AG04449 (cell line): ENCODE data around the gene TRPM1.

Experiments
- CTCF ChIA-PET: fragments of 350-600 bp; formaldehyde crosslinking; extraction: SDS; loops from one replicate; lab custom pipeline; 2021; ENCODE audit warnings: antibody characterized with exemption; lab: Yijun Ruan, JAX
- POLR2A ChIA-PET: fragments of 400-600, 350-600 bp; formaldehyde crosslinking; extraction: SDS; loops from one replicate; lab custom pipeline; 2020; ENCODE audit warnings: antibody characterized with exemption, inconsistent platforms; lab: Yijun Ruan, JAX
- DNase-seq: peaks from one replicate; pipeline ENCODE4 v3.0.0-alpha.2; 2010; ENCODE audit warnings: low read depth, low spot score
- H3K4me3 ChIP-seq: 2 replicates; pipeline ENCODE4 v1.5.1; 2011; ENCODE audit warnings: low read depth, mild to moderate bottlenecking, control low read depth, low read length
- CTCF ChIP-seq: IDR thresholded peaks from one replicate; pipeline ENCODE4 v1.5.1; 2011; ENCODE audit warnings: mild to moderate bottlenecking, moderate library complexity, low read length, control low read depth, inconsistent platforms; ENCODE audit not compliant: insufficient read depth; ENCODE audit errors: missing control alignments

Gene TRPM1

DNA sequence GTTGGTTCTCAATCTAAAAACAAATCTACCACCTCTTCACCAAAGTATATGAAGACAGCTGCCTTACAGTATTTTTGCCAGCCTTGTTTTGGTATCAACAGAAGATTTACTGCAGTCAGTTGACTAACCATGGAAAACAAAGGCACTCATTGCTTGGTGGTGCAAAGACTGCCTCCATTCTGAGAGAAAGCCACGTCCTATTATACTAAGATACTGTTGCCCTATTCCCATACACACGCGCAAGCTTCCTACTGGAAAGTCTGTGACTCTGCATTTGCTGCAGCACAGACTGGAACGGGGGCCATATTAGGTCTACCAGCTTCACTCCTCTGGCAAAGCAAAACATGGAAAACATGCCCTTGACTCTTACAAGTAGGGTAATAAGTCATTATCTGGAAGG is 128.1 kb downstream of the TRPM1 start:
- H3K4me3 ChIP-seq, result no peak overlapping the region
- CTCF ChIA-PET, result interaction anchor here (0.9 to 1.3 kb wide), 4 partner anchors 9 to 156 kb away, joined by 3 to 5 read pairs (median 4); no protein-coding TSS in a partner anchor

DNA sequence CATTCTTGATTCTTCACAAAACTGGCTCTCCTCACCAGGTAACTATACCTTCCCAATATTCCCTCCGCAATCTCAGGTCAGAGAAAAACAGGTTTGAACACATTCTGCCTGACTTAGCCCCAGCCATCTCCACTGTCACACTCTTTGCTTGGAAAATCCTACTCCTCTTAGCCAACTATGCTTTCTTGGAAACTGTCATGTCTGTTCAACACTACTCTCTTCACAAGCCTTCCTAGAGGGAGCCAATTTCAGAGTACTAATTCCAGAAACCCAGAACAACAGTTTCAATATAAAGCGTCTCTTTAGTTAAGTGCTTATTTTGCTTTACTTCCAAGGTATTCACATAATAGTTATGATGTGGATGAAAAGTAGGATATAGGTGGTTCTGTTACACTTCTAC is 131.8 kb downstream of the TRPM1 start:
- CTCF ChIA-PET, result no interaction called here
- H3K4me3 ChIP-seq, result no peak overlapping the region
- no peak for TF ChIP-seq CTCF
- POLR2A ChIA-PET, result no interaction called here
- DNase-seq, result no peak

More for the DNA sequence above, 128.1 kb downstream of the TRPM1 start:
- no peak for DNase-seq
- no peak for TF ChIP-seq CTCF
- POLR2A ChIA-PET, result interaction anchor here (1.2 kb wide), 1 partner anchor 12 kb away, joined by 3 read pairs; no protein-coding TSS in a partner anchor

DNA sequence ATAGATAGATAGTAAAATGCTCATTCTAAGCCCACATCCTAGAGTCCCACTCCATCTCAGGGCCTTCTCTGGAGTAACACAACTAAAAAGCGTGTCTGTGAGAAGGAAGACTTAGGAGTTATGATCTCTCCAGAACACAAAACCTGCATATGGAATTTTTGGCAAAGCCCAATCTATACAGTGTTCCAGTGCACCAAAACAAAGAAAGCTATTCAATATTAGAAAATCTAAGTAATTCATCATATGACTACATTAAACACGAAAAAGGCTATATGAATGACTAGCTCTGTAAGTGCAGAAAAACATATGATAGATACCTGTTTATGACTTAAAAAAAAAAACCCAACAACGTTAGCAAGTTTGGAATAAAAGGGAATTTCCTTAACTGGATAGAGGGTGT is 137.8 kb downstream of the TRPM1 start:
- no peak for TF ChIP-seq CTCF
- ChIA-PET CTCF (interaction anchor here (1.0 to 2.4 kb wide), 4 partner anchors 9 to 168 kb away, joined by 3 to 9 read pairs (median 5); no protein-coding TSS in a partner anchor), POLR2A (no interaction called here)
- no peak for DNase-seq
- no peak overlapping the region for H3K4me3 ChIP-seq

DNA sequence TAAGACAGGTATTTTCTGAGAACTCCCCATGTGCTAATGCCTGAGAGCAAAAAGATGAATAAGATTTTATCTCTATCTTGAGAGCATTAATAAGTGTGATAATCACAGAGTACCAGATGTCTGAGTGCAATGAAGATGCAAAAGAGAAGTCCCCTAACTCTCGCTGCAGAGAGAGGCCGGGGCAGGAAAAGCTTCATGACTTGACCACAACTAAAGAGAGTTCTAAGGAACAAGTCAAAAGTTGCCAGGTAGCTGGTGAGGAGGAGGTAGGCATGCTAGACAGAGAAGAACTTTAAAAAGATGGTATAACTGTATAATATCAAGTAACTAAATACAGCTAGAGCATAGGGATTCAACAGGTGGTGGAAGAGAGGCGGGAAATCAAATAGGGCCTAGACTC is 138.9 kb downstream of the TRPM1 start:
- no peak for TF ChIP-seq CTCF
- ChIA-PET POLR2A (interaction anchor here (0.7 kb wide), 1 partner anchor 150 kb away, joined by 3 read pairs; no protein-coding TSS in a partner anchor), CTCF (interaction anchor here (0.7 to 1.8 kb wide), 2 partner anchors 15 to 169 kb away, joined by 3 to 5 read pairs; no protein-coding TSS in a partner anchor)
- H3K4me3 ChIP-seq, result no peak overlapping the region
- no peak for DNase-seq

- ChIA-PET POLR2A (no interaction called here), CTCF (interaction anchor here (1.8 kb wide), 1 partner anchor 169 kb away, joined by 5 read pairs; no protein-coding TSS in a partner anchor)
- TF ChIP-seq CTCF, result no peak
- no peak for DNase-seq
- no peak overlapping the region for H3K4me3 ChIP-seq
Observed at GRCh38 chr15:30962079-30962478, 139.4 kb downstream of the TRPM1 start.

DNA sequence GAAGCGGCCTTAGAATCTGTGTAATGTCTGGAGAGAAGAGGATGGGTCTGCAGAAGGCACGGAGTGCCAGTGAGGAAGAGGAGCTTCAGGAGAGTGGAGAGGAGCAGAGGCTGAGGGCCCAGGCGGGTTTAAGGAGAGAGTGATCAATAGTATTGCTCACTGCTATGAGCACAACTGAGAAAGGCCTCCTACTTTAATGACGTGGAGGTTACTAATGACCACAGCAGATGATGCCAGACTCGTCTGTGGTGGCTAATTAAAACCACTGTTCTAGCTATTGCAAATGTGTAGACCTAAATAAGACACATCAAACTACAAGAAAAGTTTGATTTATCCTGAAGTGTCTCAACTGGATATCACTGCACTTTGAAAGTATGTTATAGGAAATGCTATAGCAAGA is 143.3 kb downstream of the TRPM1 start:
- ChIA-PET CTCF (interaction anchor here (1.0 to 1.1 kb wide), 2 partner anchors 22 to 171 kb away, joined by 3 read pairs; no protein-coding TSS in a partner anchor), POLR2A (no interaction called here)
- no peak for TF ChIP-seq CTCF
- DNase-seq, result no peak
- no peak overlapping the region for H3K4me3 ChIP-seq
